Suprapubic skin (tissue), 4 donors: ENCODE results near the gene USHBP1. TPM values are rescaled to one million over a fixed set of nuclear protein-coding genes. Genes with fewer than 3 reads are reported as not detected.

Source experiments
- DNase-seq, 2 donors: peaks; one replicate each; pipeline ENCODE4 v3.0.0-alpha.2; 2019; ENCODE audit warnings: low spot score in 2 of 2
- H3K27ac ChIP-seq: fragments of 200-600 bp; sonication (generic); one replicate; pipeline ENCODE4 v1.5.1; 2019
- H3K27me3 ChIP-seq: fragments of 200-600 bp; sonication (generic); one replicate; pipeline ENCODE4 v1.5.1; 2019
- H3K36me3 ChIP-seq: fragments of 200-600 bp; sonication (generic); one replicate; pipeline ENCODE4 v1.5.1; 2019
- H3K4me1 ChIP-seq: fragments of 200-600 bp; sonication (generic); one replicate; pipeline ENCODE4 v1.5.1; 2019
- H3K4me3 ChIP-seq: fragments of 200-600 bp; sonication (generic); one replicate; pipeline ENCODE4 v1.5.1; 2019; ENCODE audit warnings: mild to moderate bottlenecking
- H3K9me3 ChIP-seq: fragments of 200-600 bp; sonication (generic); one replicate; pipeline ENCODE4 v1.5.1; 2019
- EP300 ChIP-seq: sonication (generic); formaldehyde crosslinking; IDR thresholded peaks from one replicate; pipeline ENCODE4 v1.6.1; 2017; ENCODE audit warnings: antibody characterized with exemption
- POLR2A ChIP-seq, 2 donors: fragments of 450-650 bp; IDR thresholded peaks; one replicate each; pipeline ENCODE4 v1.6.1; 2017; ENCODE audit warnings: antibody characterized with exemption in 2 of 2, mild to moderate bottlenecking in 2 of 2, moderate library complexity in 2 of 2
- POLR2AphosphoS5 ChIP-seq, 3 donors: sonication (generic); formaldehyde crosslinking; IDR thresholded peaks; one replicate each; pipeline ENCODE4 v1.6.1; 2017; ENCODE audit warnings: antibody characterized with exemption in 3 of 3
- WGBS: methylation state at CpG from one replicate; pipeline ENCODE4 v1.1.5; 2018; 5-methylcytosine and 5-hydroxymethylcytosine counted together
- total RNA-seq, 4 donors: library from RNA; depleted of rRNA; stranded (reverse); fragments of >200 nt; gene quantifications; one replicate each; pipeline ENCODE4 v1.1.0, GENCODE V29; 2016
- TF ChIP-seq, protein P1 (sequence below), 2 donors: fragments of 200-600 bp in 1 of 2; fragments of 450-650 bp in 1 of 2; sonication (generic) in 1 of 2; IDR thresholded peaks; one replicate each; pipeline ENCODE4 v1.5.1; 2016 to 2019; ENCODE audit warnings: antibody characterized with exemption in 2 of 2, mild to moderate bottlenecking in 1 of 2, moderate library complexity in 1 of 2

Gene USHBP1
- total RNA-seq, 4 donors from 2014 or later: 1.2 to 8.4 (median 2.1) TPM

GRCh38 chr19:17249887-17250548, 14.5 kb downstream of the USHBP1 start:
- no peak for DNase-seq
- Histone ChIP-seq H3K4me3 (no peak overlapping the region), H3K27ac (no peak overlapping the region), H3K27me3 (no peaks in the 10 kb centered on the region), H3K4me1 (peaks cover 19% of the 10 kb centered on the region), H3K36me3 (no peaks in the 10 kb centered on the region), H3K9me3 (no peaks in the 10 kb centered on the region)
- TF ChIP-seq POLR2AphosphoS5 (IDR thresholded peaks at IDR 0.05) (no peak), EP300 (no peak), POLR2A (IDR thresholded peaks at IDR 0.05) (no peak)
- TF ChIP-seq, protein P1, sequence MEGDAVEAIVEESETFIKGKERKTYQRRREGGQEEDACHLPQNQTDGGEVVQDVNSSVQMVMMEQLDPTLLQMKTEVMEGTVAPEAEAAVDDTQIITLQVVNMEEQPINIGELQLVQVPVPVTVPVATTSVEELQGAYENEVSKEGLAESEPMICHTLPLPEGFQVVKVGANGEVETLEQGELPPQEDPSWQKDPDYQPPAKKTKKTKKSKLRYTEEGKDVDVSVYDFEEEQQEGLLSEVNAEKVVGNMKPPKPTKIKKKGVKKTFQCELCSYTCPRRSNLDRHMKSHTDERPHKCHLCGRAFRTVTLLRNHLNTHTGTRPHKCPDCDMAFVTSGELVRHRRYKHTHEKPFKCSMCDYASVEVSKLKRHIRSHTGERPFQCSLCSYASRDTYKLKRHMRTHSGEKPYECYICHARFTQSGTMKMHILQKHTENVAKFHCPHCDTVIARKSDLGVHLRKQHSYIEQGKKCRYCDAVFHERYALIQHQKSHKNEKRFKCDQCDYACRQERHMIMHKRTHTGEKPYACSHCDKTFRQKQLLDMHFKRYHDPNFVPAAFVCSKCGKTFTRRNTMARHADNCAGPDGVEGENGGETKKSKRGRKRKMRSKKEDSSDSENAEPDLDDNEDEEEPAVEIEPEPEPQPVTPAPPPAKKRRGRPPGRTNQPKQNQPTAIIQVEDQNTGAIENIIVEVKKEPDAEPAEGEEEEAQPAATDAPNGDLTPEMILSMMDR (IDR thresholded peaks at IDR 0.05): no peak
- WGBS: 80% methylated on average over 12 of the region's 15 CpGs

GRCh38 chr19:17248011-17248776, 16.4 kb downstream of the USHBP1 start:
- WGBS: 61% methylated on average over 2 of the region's 21 CpGs
- no peaks in the 10 kb centered on the region for H3K27me3 ChIP-seq
- H3K9me3 ChIP-seq: no peaks in the 10 kb centered on the region
- no peaks in the 10 kb centered on the region for H3K36me3 ChIP-seq
- DNase-seq: no peak
- no peak overlapping the region for H3K27ac ChIP-seq
- H3K4me3 ChIP-seq: no peak overlapping the region
- TF ChIP-seq, protein P1 (IDR thresholded peaks at IDR 0.05): no peak
- TF ChIP-seq POLR2A (IDR thresholded peaks at IDR 0.05) (no peak), POLR2AphosphoS5 (IDR thresholded peaks at IDR 0.05) (no peak), EP300 (no peak)
- H3K4me1 ChIP-seq: peaks cover 36% of the 10 kb centered on the region

GRCh38 chr19:17246681-17247425, 17.7 kb downstream of the USHBP1 start:
- WGBS: 13% methylated on average over 14 of the region's 21 CpGs
- peaks cover 47% of the 10 kb centered on the region for H3K4me1 ChIP-seq
- TF ChIP-seq POLR2AphosphoS5 (IDR thresholded peaks at IDR 0.05) (no peak), EP300 (no peak), POLR2A (IDR thresholded peaks at IDR 0.05) (no peak)
- TF ChIP-seq, protein P1 (IDR thresholded peaks at IDR 0.05): no peak

DNA sequence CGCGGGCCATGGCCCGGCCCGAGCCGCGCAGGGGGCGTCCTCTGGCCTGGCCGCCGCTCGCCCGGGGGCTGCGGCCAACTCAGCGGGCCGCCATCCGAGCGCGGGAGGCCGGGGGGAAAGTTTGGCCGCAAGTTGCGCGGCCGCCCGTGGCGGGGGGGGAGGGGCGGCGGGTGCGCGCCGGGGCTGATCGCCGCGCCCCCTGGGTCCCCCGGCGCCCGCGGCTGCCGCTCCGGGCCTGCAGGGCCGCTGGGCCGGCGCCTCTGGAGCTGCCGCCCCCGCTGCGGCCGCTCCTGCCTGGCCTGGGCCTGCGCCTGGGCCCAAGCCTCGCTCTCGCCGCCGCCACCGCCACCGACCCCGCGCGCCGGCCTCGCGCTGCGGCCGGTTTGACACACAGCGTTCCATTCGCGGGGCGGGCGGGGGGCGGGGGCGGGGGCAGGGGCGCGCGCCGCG, 19.0 kb downstream of the USHBP1 start, which contains the start of gene NR2F6:
TSS of gene NR2F6 (minus strand) at position 385 of the 450 bp plus-strand sequence. CDS start 699 bp downstream, outside the sequence.
- H3K4me1 ChIP-seq: peaks cover 47% of the 10 kb centered on the region
- no peaks in the 10 kb centered on the region for H3K27me3 ChIP-seq
- peaks cover 6% of the 10 kb centered on the region for H3K36me3 ChIP-seq
- DNase-seq: no peak
- H3K27ac ChIP-seq: peak within 1 kb of the TSS; percentile 83
- H3K9me3 ChIP-seq: no peaks in the 10 kb centered on the region
- peak within 1 kb of the TSS; percentile 82 for H3K4me3 ChIP-seq
- TF ChIP-seq EP300 (no peak), POLR2AphosphoS5 (IDR thresholded peaks at IDR 0.05) (no peak), POLR2A (IDR thresholded peaks at IDR 0.05) (no peak)
- TF ChIP-seq, protein P1 (IDR thresholded peaks at IDR 0.05): no peak
- 3% methylated on average over 6 of the region's 72 CpGs for WGBS

More at GRCh38 chr19:17246681-17247425, 17.7 kb downstream of the USHBP1 start:
- H3K36me3 ChIP-seq: no peaks in the 10 kb centered on the region
- peak overlapping the region; percentile 83 for H3K27ac ChIP-seq
- no peaks in the 10 kb centered on the region for H3K27me3 ChIP-seq
- no peaks in the 10 kb centered on the region for H3K9me3 ChIP-seq
- DNase-seq: no peak
- H3K4me3 ChIP-seq: peak overlapping the region; percentile 82
